Esophagus squamous epithelium (tissue), 4 donors: ENCODE measurements around the gene TGFBR3L.

Experiments
- POLR2A ChIP-seq, 4 donors: fragments of 450-650 bp; IDR thresholded peaks; one replicate each; pipeline ENCODE4 v1.6.1; 2017; ENCODE audit warnings: antibody characterized with exemption in 4 of 4, mild to moderate bottlenecking in 4 of 4, moderate library complexity in 3 of 4
- TF ChIP-seq, protein P1 (sequence below), 6 experiments: fragments of 450-650 bp in 4 of 6; fragments of 200-600 bp in 2 of 6; sonication (generic) in 2 of 6; IDR thresholded peaks; one replicate each; pipeline ENCODE4 v1.5.1; 2016 to 2019; ENCODE audit warnings: antibody characterized with exemption in 6 of 6, mild to moderate bottlenecking in 4 of 6, moderate library complexity in 4 of 6

DNA sequence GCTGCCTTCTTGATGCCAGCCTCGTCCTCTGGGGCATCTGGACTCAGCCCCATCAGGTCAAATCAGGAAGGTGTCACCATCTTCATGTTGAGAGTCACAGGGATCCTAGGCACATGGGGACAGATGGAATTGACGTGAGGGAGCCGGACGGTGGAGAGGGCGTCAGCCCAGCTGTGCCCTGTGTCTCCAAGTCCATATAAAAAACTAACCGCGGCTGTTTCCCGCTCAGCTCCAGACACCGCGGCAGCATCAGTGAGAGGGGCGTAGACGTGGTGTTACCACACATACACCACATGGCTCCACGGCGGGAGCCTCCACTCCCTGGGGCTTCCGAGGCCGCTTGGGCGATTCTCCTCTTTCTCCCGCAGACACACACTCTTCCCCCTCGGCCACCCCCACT is 34.8 kb upstream of the TGFBR3L start:
- TF ChIP-seq, protein P1, sequence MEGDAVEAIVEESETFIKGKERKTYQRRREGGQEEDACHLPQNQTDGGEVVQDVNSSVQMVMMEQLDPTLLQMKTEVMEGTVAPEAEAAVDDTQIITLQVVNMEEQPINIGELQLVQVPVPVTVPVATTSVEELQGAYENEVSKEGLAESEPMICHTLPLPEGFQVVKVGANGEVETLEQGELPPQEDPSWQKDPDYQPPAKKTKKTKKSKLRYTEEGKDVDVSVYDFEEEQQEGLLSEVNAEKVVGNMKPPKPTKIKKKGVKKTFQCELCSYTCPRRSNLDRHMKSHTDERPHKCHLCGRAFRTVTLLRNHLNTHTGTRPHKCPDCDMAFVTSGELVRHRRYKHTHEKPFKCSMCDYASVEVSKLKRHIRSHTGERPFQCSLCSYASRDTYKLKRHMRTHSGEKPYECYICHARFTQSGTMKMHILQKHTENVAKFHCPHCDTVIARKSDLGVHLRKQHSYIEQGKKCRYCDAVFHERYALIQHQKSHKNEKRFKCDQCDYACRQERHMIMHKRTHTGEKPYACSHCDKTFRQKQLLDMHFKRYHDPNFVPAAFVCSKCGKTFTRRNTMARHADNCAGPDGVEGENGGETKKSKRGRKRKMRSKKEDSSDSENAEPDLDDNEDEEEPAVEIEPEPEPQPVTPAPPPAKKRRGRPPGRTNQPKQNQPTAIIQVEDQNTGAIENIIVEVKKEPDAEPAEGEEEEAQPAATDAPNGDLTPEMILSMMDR (IDR thresholded peaks at IDR 0.05), result no peak
- TF ChIP-seq POLR2A (IDR thresholded peaks at IDR 0.05), result no peak
